ENCODE results near the gene KCNK5. TPM values are rescaled to one million over a fixed set of nuclear protein-coding genes. Genes with fewer than 3 reads are reported as not detected.

Gene KCNK5
- total RNA-seq, 1 donor from 2014 or later, result 2.6 TPM

DNA sequence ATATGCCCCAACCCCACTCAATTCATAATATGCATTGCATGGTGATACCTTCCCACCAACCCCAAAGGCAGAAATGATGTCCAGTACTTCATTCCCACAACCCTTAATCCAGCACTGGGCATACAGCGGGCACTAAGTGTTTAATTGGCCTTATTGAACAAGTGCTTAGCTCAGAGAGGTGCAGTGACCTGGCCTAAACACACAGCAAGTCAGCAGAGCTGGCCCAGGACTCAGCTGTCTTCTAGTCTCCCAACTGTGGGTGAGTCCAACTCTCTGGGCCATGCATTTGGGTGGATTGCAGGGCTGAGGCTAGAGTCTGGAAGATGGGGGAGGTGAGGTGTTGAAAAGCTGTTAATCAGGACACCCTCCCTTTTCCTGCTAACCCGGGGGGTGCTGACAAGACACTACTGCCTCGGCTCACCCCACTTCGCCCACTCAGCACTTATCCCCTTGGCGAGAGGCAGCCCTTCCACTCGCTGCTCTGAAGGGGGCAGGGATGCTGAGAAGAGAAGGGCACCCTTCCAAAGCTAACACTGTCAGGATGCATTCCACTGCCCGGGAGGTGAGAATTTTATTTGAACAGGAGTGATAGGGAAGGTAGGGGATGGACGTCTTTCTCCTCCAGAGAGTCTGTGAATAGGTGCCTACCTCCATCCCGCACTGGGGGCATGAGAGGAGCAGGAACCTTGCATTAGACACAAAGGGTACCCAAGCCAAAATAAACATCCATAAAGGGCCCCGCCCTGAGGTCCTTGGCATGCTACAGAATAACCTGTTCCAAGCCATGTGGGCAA lies 14.2 kb downstream of the KCNK5 start:
- Histone ChIP-seq H3K27me3 (no peaks in the 10 kb centered on the region), H3K27ac (no peak overlapping the region), H3K36me3 (no peaks in the 10 kb centered on the region), H3K9me3 (no peaks in the 10 kb centered on the region), H3K4me1 (peaks cover 0 to 6% of the 10 kb centered on the region in 2 donors), H3K4me3 (no peak overlapping the region)
- intact Hi-C loops (cut with DNase I), result no loop called here
- TF ChIP-seq, protein P1, sequence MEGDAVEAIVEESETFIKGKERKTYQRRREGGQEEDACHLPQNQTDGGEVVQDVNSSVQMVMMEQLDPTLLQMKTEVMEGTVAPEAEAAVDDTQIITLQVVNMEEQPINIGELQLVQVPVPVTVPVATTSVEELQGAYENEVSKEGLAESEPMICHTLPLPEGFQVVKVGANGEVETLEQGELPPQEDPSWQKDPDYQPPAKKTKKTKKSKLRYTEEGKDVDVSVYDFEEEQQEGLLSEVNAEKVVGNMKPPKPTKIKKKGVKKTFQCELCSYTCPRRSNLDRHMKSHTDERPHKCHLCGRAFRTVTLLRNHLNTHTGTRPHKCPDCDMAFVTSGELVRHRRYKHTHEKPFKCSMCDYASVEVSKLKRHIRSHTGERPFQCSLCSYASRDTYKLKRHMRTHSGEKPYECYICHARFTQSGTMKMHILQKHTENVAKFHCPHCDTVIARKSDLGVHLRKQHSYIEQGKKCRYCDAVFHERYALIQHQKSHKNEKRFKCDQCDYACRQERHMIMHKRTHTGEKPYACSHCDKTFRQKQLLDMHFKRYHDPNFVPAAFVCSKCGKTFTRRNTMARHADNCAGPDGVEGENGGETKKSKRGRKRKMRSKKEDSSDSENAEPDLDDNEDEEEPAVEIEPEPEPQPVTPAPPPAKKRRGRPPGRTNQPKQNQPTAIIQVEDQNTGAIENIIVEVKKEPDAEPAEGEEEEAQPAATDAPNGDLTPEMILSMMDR (IDR thresholded peaks at IDR 0.05), result no peak
- DNase-seq (ENCODE audit: low spot score in 2 of 2), result no peak

DNA sequence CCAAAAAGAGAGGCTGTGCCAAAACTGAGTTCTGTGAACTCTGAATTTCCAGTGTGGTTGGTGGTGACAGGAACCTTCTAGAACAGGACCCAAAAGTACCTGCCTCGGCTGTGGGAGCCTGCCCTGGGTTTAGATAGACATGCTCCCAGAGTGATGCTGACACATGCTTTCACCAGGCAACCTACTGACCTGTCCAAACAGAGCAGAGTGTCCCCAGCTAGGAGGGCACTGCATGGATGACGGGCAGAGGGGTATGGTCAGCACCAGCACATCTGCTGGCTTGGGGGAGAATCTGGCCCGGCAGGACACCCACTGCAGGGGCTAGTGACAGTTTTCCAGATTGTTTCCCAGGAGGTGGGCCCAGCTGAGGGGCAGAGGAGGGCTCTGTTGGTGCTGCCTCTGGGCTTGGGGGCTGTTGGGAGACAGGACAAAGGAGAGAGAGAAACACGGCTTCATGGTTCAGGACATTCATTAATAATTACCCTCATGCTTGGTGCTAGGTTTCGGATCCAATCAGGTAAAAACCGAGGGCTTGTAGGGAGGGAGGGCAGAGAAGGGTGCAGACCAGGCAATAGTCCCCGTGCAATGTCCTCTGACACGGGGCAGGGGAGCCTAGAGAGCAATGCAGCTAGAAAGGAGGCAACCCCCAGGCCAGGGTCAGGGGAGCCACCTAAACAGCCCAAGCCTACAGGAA lies 15.0 kb downstream of the KCNK5 start:
- Histone ChIP-seq H3K27me3 (no peaks in the 10 kb centered on the region), H3K36me3 (no peaks in the 10 kb centered on the region), H3K27ac (no peak overlapping the region), H3K9me3 (no peaks in the 10 kb centered on the region), H3K4me1 (peaks cover 0 to 6% of the 10 kb centered on the region in 2 donors), H3K4me3 (no peak overlapping the region)
- DNase-seq (ENCODE audit: low spot score in 2 of 2), result no peak
- intact Hi-C loops (cut with DNase I), result no loop called here
- TF ChIP-seq, protein P1 (IDR thresholded peaks at IDR 0.05), result no peak

DNA sequence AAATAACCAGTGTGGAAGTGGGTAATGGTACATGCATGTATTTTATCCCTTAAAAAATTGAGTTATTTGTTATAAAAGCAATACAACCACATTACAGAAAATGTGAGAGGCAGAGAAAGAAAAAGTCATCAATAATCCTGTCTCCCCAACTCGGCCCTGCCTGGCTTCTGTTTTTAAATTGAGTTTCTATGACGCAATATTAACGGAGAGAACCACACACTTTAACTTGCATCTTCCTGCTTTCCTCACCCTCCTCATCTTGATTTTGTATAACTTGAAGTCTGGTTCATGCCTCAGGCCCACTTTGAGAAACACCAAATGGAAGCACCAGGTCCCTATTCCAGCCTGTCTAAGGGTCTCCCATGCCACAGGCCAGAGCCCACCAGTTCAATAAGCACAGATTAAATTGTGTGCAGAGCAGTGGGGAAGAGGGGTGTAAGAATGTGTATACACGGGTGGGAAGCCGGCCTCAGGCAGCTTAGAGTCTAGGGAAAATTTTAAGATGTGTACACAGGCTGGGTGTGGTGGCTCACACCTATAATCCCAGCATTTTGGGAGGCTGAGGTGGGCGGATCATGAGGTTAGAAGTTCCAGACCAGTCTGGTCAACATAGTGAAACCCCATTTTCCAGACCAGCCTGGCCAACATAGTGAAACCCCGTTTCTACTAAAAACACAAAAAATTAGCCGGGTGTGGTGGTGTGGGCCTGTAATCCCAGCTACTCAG lies 15.9 kb downstream of the KCNK5 start:
- no peak overlapping the region for H3K27ac ChIP-seq
- TF ChIP-seq, protein P1 (IDR thresholded peaks at IDR 0.05), result no peak
- DNase-seq (ENCODE audit: low spot score in 2 of 2), result no peak
- peaks cover 0 to 6% of the 10 kb centered on the region in 2 donors for H3K4me1 ChIP-seq
- intact Hi-C loops (cut with DNase I), result no loop called here
- H3K9me3 ChIP-seq, result no peaks in the 10 kb centered on the region
- H3K36me3 ChIP-seq, result no peaks in the 10 kb centered on the region
- no peak overlapping the region for H3K4me3 ChIP-seq
- no peaks in the 10 kb centered on the region for H3K27me3 ChIP-seq

DNA sequence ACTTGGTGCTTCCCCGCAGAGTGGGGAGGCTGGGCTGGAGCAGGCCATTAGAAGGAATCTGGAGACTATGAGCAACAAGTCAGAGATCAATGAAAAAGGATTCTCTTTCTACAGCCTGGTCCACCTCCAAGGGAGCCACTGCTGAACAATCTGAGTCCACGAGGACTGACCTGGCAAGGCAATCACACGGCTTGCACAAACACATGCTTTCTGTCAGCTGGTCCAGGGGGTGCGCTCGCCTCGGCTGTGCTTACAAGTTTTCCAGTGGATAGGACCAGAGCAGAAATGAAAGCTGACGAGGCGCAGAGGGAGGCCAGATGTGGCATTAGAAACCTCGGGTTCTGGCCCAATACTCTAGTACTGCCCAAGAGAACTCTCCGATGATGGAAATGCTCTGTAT lies 18.1 kb downstream of the KCNK5 start:
- Histone ChIP-seq H3K27ac (no peak overlapping the region), H3K9me3 (no peaks in the 10 kb centered on the region), H3K4me1 (peaks cover 0 to 6% of the 10 kb centered on the region in 2 donors), H3K27me3 (no peaks in the 10 kb centered on the region), H3K36me3 (no peaks in the 10 kb centered on the region), H3K4me3 (no peak overlapping the region)
- TF ChIP-seq, protein P1 (IDR thresholded peaks at IDR 0.05), result no peak
- DNase-seq (ENCODE audit: low spot score in 2 of 2), result no peak
- intact Hi-C loops (cut with DNase I), result no loop called here

DNA sequence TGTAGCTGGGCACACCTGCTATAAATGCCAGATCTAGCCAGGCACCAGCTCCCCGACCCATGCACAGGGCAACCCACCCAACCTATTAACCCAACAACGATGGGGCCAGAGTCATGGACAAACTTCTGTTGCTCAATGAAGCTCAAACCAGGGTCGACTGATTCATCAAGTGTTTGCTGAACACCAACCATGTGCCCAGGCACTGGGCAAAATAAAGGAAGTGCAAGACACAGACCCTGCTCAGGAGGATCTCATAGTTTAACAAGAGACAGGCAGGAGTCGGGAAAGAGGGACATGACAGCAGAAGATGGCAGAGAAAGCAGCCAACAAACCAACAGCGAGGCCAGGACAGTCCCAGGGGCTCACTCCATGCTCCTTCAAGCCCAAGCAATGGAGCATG lies 18.8 kb downstream of the KCNK5 start:
- H3K9me3 ChIP-seq, result no peaks in the 10 kb centered on the region
- no peaks in the 10 kb centered on the region for H3K27me3 ChIP-seq
- no peaks in the 10 kb centered on the region for H3K36me3 ChIP-seq
- peaks cover 0 to 4% of the 10 kb centered on the region in 2 donors for H3K4me1 ChIP-seq
- H3K27ac ChIP-seq, result no peak overlapping the region
- H3K4me3 ChIP-seq, result no peak overlapping the region
- DNase-seq (ENCODE audit: low spot score in 2 of 2), result no peak
- intact Hi-C loops (cut with DNase I), result no loop called here
- TF ChIP-seq, protein P1 (IDR thresholded peaks at IDR 0.05), result no peak
